Activated gamma-delta T cell treated with Interleukin-2 at 50 U/mL for 16 hours (primary cell): ENCODE measurements around the gene BTBD9.

Experiments used
- DNase-seq: peaks from one replicate; pipeline ENCODE4 v3.0.0-alpha.2; 2020

BTBD9 gene

DNA sequence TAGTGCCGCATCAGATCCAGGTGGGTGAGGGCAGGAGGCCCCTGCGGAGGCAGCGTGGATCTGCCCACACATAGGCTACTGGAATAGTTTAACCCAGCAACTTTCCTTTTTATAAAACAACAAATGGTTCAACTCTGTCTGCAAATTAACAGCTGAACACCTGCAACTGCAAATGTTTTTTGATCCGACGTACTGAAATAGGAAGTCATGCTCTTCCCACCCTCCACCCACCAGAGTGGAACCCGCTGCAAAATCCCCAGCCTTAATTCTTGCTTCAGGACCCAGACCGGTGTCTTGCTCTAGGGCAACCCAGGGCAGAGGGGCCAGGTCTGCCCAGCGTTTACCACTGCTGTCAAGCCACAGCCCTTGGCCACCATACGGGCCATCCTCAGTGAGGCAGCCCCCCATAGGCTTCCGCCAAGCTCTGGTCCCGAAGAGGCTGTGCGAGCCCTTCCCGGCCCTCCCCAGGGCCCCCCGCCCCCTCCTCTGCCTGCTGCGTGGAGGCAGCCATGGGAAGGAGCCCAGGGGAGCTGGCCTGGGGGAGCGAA is 485.9 kb downstream of the BTBD9 start:
- no peak for DNase-seq

DNA sequence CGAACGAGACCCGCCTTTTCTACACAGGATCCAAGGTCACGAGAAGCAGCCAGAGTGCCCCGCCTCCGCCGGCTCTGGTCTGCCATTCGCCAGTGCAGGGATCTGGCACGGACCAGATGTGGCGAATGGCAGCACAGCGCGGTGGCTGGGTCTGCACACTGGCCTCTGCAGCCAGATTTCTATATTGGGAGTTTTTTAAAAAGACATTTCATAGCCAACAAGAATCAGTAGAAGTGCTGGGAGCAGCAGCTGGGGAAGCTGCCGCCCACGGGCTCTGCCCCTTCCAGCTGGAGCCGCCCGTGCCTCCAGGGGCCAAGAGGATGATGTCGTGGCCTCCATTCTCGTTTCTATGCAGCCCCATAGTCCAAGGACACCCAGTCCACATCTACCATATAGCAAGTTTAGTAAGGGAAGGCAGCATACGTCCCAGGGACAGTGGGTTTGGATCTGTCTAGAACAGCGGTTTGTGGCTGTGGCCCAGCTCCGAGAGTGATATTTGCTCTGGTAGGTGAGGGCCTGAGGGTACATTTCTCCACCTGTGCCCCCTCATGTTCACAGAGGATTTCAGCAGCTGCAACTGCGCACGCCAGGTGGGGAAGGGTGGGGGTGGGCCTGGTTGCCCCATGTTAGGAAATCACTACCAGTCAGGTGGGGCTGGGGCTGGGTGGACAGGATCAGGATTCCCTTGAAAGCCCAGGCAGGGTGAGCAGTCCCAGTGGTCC is 486.5 kb downstream of the BTBD9 start:
- DNase-seq = no peak

DNA sequence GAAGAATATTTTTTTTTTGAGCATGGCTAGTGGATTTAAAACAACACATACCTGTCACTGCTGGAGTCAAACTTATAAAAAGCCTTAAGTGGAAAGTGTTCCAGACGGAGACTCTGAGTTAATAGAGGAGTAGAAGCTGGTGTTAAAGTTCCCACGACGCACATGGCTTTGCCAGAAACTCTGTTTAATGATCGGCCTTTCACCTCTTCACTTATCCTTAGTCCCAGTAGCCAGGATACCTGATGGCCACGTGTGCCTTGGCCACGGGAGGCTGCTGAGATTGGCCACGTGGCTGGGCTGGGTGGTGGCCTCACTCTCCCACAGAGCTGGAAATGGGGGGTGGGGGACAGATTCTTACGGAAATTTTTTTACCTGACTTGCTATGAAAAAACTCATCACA is 487.1 kb downstream of the BTBD9 start:
- DNase-seq = no peak

DNA sequence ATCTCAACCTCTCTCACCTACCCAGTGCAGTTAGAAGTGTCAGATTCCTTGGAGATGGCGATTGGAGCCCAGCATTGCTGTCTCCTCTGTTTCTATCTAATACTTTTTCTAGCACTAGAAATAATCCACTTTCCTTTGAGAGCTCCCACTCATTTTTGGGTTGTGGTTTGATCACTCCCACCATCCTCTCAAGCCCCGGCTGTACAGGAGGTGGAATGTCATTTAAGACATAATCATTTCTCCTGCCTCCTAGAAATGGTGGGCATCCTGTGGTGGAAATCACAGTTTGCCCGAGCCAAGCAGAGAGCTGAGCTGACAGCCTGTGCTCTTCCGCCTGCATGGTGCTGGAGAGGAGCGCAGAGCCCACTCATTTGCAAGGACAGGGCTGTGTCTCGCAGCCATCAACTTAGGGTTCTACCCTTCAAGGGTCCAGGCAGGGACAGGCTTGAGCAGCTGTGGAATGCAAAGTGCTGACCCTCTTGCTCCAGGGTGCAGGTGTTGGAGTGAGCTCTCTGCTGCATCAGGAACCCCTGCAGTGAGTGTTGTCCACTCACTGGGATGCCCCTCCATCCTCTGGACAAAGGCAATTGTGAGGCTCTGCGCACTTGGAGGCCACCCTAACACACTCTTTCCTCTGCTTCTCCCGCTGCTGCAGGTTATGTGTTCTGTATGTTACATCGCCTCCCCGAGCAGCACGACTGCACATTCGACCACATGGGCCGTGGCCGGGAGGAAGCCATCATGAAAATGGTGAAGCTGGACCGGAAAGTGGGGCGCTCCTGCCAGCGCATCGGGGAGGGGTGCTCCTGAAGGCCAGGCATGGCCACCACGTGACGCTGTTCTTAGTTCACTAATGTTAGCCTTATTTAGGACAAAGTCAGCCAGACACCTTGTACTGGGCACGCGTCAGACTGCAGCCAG is 487.9 kb downstream of the BTBD9 start:
- DNase-seq = no peak

DNA sequence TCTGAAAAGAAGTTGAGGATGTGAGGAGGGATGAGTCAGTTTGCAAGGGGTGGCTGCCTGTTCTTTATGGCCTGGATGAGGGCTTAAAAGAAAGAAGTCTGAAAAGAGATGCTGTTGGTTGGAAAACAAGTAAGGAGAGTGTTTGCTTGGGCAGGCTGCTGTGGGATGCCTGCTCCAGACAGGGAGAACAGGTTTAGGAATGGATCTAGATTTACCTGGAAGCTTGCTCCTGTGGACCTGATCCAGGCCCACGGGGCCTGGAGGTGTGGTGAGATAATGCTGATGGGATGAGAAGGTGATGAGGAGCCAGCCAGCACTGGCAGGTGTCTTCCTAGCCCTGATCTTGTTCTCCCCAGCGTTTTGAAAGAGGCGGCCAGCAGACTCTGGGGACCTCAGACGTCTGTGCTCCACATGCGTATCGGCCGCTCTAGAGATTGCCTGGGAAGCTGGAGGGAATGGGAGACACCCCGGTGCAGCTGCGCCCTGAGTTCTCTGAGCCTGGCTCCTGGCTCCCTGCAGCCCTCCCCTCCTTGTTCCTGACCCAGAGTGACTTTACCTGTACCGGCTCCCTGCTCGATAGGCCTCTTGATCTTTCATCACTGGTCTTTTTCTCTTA is 488.9 kb downstream of the BTBD9 start:
- no peak for DNase-seq

DNA sequence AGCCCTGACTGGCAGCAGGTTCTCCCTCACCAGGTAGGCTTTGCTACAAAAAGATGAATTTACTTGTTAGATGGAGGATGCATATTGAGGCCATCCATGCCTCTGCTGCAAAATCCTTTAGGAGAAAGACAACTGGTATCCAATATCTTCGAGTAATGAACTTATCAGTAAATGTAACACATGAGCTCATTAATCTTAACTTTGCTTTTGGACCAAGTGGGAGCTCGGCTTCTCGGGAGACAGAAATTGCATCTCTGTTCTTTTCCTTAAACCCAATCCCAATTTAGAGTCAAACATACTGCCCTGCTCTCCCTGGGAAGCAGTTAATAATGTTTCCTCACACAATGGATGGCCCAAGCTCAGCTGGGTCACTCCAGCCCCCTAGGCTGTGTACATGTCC is 489.7 kb downstream of the BTBD9 start:
- no peak for DNase-seq

DNA sequence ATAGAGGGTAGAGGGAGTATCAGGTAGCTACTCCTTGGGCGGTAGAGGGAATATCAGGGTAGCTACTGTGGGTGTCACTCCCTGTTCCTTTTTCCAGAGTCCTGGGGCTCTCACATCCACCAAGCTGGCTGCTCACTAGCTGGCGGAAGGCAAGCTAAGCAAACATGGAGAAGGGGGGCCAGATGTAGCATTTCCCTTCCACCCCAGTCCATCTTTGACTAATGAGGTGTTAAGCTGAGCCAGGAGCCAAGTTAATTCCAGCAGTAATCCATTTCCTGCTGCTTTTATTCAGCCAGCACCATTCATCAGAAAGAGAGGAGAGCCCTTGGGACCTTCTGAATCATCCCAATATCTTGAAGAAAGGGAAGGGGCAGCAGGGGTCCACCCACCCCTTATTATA is 490.2 kb downstream of the BTBD9 start:
- no peak for DNase-seq

DNA sequence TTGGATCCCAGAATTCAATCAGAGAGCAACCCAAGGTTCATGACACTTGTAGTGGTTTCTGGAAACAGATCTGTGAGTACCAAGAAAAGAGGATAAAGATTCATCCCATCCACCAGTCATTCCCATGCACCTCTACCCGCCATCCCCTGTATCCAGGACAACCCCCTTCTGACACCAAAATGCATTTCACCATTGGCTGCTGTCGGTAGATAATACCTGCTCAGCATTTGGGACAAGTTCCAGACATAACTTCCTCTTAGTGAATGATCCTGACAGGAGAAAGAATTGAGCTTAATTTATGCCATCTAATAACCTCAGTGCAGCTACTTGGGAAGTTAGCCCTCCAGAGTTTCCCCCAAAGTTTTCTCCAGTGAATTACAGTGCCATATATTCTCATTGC is 491.1 kb downstream of the BTBD9 start:
- no peak for DNase-seq

DNA sequence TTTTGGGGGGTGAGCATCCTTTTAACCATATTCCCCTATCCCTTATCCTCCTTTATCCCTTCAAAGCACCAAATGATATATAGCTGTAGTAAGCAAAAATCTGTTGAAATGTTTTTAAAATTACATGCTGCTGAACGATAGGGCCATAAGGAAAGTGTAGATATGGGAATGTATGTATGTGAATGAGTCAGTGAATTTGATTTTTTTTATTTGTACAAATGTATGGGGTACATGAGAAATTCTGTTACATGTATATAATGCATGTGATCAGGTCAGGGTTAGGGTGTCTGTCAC is 493.0 kb downstream of the BTBD9 start:
- no peak for DNase-seq

DNA sequence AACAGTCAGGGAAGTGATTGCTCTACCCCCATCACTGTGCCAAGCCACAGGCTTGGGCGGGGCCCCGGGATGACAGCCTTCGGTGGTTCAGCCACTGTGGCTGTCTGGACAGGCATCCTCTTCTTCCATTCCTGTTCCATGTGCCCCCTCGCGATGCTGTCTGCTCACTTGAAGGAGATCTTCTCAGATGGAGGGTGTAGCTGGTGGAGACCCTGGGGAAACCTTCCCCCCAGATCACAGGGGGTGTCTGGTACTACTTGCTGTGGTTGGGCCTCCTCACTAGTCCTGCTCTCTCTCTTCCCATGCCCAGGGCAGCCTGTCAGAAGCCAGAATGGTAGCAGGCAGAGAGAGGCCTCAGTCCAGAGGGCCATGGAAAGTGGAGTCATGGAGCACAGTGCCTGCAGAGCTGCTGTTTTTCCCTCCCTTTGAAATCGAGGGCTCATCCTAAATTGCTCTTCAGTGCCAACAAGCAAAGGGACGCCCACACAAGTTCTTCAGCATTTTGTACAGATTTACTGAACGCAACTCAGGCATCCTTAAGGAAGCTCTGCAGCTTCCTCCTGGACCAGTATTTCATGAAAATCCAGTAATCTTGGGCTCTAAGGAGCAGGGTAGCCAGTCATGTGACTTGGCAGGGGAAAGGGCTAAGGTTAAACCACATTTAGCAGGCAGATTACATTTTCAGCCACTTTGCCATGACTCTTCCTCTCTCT is 493.6 kb downstream of the BTBD9 start:
- no peak for DNase-seq

DNA sequence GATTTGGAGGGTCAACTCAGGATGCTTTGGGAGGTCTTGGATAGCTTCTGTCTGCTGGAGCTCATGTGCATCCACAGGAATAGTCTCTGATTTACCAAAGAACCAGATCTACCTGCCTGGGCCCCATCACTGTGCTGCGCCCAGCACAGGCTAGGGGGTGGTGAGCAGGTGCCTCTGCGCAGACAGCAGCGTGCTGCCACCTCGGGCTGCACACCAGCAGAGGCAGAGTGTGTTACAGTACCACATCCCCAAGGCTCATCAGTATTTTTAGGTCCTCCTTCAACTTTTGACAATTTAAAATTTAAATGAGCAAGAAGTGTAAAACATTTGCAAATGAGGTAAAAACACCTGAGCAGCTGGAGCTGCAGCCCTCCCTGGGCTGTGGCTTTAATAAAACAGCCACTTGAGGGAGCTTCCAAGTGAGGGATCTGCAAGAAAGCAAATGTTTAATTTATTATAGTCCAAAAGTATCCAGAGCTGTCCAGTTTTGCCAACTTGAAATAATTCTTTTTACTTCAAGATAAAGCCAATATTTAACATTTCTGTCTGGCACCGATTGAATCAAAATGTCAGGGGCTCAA is 495.3 kb downstream of the BTBD9 start:
- DNase-seq = no peak

DNA sequence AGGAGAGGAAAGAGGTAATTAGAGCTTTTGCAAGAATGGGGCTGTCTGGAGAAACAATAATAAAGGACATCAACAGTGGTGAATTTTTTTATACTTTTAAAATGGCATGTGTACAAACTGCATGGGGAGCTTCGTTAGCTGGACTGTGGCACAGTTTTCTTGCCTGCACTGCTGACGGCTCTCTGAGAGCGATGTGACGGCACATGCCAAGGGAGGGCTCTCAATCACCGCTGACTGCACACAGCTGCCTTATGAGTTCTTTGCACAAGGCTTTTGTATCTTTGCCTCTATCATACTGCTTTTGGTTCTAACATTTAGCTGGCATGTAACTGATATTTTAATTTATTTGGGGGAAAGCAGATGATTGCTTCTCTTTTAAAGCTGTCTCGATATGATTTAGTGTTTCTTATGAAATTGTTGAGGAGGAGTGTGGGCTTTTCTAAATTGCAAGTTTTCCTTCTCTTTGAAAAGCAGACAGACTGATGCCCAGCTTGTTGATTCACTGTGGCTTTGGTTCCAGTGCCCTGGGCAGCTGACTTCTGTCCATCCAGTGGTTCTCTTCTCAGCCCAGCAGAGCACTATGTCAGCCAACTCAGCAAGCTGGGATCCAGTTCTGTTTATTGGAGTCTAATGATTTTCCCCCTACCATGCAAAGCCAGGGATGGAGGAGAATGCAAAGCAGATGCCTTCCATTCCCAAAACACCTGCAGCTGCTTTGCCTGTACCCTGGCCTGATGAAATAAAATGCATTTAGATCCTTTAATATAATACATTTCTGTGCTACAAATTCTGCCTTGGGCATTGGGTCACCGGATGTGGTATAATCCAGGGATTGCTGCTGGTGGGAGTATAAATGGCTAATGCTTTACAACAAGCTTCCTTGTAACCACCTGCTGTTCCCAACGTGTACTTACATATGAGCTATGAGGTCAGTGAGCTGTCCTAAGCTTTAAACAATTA is 496.3 kb downstream of the BTBD9 start:
- no peak for DNase-seq

DNA sequence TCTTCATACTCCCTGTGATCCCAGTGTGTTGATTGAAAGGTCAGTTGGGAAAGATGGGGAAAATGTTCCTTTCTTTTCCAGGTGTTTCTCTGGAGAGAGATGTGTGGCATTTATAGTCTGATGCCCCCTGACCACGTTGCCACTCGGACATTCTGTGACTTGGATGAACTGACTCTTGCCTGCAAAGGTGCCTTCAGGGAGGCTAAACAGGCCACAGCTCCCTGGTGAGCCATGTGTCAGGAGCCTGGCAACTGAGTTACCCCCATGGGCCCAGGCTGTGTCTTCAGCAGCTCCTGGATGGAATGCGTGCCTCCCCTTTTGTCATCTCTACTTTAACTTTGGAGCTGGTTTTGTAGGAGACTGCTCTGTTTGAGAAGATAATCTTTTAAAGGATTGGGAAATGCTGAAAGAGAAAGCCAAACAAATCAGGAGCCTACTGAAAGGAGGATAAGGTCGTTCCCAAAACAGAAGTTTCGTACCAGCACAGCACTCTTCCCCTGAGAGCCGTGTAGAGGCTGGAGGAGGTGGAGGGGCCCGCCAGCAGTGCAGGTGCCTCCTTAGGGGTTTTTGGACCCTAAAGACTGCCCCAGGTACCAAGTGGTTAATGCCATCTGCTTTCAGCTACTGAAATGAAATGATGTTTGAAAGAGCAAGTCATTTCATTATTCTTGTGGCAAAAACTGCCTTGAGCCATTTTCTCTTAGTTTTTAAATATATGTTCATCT is 497.4 kb downstream of the BTBD9 start:
- no peak for DNase-seq

DNA sequence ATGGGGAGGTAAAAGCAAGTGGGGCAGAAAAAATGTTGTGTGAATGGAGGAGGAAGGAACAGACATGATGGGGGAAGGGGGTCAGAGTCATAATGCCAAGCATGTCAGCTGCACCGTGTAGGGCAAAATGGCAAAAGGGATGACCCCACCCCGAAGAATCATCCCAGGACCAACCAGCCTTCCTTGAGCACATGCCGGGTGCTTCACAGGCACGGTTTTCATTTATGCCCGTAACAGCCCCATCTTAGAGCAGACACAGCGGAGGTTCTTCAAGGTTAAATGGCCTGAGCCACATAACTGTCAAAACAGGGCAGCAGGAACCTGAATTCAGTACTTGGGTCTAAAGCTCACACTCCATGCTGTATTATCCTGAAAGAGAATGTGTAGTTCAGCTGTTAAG is 498.0 kb downstream of the BTBD9 start:
- DNase-seq = no peak

DNA sequence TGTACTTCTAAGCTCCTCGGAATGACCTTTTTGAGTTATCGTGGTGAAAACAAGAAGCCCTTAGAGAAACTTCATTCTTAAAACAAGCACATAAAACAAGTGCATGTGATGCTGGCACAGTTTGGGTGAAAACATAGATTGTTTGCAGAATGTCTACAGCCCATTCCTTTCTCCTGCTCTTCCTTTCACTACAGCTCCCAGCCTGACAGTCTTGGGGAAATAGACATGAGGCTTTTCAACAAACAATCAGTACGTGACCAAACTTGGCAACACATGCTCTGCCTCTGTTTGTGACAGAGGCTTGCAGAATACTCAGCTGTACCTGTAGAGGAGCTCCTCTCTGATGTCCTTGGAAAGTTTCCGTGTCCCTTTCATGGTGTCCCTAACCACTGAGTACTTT is 498.6 kb downstream of the BTBD9 start:
- no peak for DNase-seq

DNA sequence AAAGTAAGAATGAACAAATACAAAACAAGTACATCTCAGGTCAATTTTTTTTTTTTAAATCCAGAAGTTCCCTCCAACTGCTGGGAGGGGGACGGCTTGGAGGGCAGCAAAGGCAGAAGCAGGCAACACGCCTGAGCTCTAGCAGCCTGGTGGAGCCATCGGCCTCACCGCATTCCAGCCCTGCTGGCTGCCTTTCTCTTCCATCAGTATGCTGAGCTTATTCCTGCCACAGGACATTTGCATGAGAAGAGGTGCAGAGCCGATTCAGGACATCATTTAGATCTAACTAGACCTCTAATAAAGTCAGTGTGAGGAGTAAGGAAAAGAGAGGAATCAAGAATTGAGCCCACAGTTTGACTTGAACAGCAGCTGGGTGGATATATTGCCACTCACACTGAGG is 501.4 kb downstream of the BTBD9 start:
- no peak for DNase-seq

DNA sequence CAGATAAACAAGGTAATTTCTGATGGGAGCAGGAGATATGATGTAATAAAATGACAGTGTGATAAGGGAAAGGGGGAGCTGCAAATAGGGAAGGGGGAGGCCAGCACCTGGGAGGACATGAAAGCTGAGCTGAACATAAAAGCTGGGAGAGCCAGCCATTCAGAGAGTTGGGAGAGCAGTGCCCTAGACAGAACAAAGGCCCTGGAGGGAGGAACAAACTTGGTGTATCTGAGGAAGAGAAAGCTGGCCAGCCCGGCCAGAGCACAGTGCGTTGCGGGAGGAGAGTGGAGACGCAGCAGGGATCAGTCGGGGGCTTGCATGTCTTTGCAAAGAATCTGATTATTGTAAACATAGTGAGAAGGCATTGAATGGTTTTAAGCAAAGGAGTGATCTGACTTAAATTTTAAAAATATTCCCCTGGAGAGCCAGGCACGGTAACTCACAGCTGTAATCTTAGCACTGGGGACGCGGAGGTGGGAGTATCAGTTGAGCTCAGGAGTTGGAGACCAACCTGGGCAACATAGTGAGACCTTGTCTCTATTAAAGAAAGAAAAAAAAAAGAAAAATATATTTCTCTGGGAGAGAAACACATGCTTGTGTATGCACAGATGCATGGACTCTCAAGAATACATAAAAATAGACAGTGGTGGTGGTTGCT is 502.0 kb downstream of the BTBD9 start:
- no peak for DNase-seq

DNA sequence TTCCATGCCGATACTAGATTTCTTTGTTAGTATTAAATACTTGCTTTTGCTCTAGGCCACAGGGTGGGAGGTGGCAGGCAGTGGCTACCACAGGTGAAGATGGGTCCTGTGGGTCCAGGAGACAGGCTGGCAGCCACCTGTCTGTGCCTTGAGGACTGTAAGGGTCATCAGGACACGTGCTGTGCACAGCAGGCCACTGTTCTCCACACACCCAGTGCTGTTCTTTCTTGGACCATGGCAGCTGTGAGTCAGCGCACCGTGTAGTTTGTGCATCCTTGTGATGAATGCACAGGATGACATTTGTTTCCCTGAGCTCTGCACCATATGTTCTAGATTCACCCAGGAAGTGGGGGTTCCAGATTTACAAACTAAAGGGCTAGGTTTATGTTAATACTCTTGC is 503.2 kb downstream of the BTBD9 start:
- DNase-seq = no peak

DNA sequence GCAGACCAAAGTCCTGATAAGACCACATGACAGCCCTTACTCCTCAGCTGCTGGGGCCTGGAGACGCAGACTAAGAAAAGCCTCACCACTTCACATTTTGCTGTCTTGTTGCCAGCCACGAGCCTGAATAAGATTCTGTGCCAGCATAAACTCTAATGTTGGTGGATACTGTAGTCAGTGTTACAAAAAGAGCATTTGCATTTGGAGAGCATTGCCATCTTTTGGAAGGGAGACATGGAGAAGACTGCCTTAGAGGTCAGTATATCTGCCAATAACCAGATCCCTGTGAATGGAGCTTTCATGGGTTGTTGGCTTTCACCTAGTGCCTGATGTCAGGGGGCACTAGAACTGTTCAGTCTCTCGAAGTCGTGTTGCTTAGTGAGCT is 505.0 kb downstream of the BTBD9 start:
- no peak for DNase-seq

DNA sequence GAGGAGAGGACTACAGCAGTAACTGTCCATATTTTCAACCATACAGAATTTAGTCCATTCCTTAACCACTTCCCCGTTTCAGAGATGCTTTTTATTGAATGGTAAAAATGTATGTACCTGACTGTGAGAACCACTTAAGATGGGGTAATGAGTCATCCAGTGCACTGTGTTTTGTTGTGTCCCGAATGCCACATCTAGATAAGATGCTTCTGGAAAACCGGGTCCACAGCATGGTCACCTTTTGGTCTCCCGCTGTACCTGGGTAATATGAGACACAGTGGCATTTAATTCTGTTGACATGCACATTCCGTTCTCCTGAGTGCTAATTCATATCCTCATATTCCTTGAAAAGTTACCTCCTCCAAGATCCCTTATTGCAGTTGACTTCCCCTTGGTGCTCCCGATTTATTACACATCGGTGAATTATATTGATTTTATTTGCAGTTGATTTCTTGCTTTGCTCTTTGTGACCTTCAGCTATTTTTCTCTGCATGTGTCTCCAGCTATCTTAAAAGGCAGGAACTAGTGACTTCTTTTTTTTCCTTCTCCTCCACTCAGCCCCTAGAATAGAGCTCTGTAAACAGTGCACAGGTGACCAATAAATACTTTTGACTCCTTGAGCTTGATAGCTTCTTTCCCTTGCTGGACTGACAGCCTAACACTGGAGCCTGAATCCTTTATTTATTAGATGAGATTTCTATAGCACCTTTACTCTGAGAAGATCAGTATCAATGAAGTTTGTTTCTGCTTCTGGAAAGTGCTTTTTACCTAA is 505.6 kb downstream of the BTBD9 start:
- no peak for DNase-seq
